Coronary artery (tissue), 2 donors: ENCODE measurements around the gene PUM2.

ENCODE experiments used
- DNase-seq: peaks from one replicate; pipeline ENCODE4 v3.0.0-alpha.2; 2017; ENCODE audit warnings: low spot score
- H3K27ac ChIP-seq, 2 donors: fragments of 200-600 bp; sonication (generic); one replicate each; pipeline ENCODE4 v1.5.1; 2016 to 2019
- H3K4me3 ChIP-seq: fragments of 200-600 bp; sonication (generic); 2 replicates; pipeline ENCODE4 v1.5.1; 2016; ENCODE audit warnings: mild to moderate bottlenecking, moderate library complexity
- CTCF ChIP-seq: fragments of 200-600 bp; sonication (generic); IDR thresholded peaks from one replicate; pipeline ENCODE4 v1.5.1; 2019; ENCODE audit warnings: antibody characterized with exemption

Gene PUM2

GRCh38 chr2:20350753-20351554, at the start of gene PUM2:
Gene PUM2, minus strand, starts transcription at chr2:20350844. Its CDS starts 23,484 bp downstream, at chr2:20327360.
- Histone ChIP-seq H3K27ac (peak within 1 kb of the TSS; percentile 96), H3K4me3 (peak within 1 kb of the TSS; percentile 91)
- peak; percentile 97 for DNase-seq
- TF ChIP-seq CTCF = no peak

GRCh38 chr2:20400306-20400705, 49.7 kb upstream of the PUM2 start:
- H3K4me3 ChIP-seq = no peak overlapping the region
- TF ChIP-seq CTCF = no peak
- no peak overlapping the region for H3K27ac ChIP-seq
- DNase-seq = no peak

- DNase-seq = no peak
- Histone ChIP-seq H3K4me3 (no peak overlapping the region), H3K27ac (no peak overlapping the region)
- no peak for TF ChIP-seq CTCF
Observed at GRCh38 chr2:20398956-20399567, 48.4 kb upstream of the PUM2 start.

- no peak overlapping the region for H3K27ac ChIP-seq
- TF ChIP-seq CTCF = no peak
- DNase-seq = no peak
- no peak overlapping the region for H3K4me3 ChIP-seq
Observed at GRCh38 chr2:20397811-20398447, 47.3 kb upstream of the PUM2 start.

- H3K27ac ChIP-seq = no peak overlapping the region
- H3K4me3 ChIP-seq = no peak overlapping the region
- DNase-seq = no peak
- no peak for TF ChIP-seq CTCF
Observed at GRCh38 chr2:20396356-20397000, 45.8 kb upstream of the PUM2 start.

- no peak overlapping the region for H3K4me3 ChIP-seq
- H3K27ac ChIP-seq = no peak overlapping the region
- no peak for TF ChIP-seq CTCF
- DNase-seq = no peak
Observed at GRCh38 chr2:20393986-20394385, 43.3 kb upstream of the PUM2 start.
